ENCODE data around the gene SRXN1.

- TF ChIP-seq POLR2A (IDR thresholded peaks at IDR 0.05) (no peak), CTCF (IDR thresholded peaks at IDR 0.05 in 4 of 5, conservative IDR thresholded peaks at IDR 0.05 in 1 of 5) (no peak)
Observed at GRCh38 chr20:626579-626978, 26.4 kb downstream of the SRXN1 start.
